Astrocyte (in vitro differentiated cells and primary cell): ENCODE measurements around the gene AUTS2.

Source experiments
- CTCF ChIP-seq: IDR thresholded peaks from 2 replicates; pipeline ENCODE4 v1.5.1; 2011; ENCODE audit warnings: low read depth, mild to moderate bottlenecking, inconsistent platforms, low read length, moderate library complexity; ENCODE audit not compliant: insufficient read depth
- EZH2 ChIP-seq: IDR thresholded peaks from 2 replicates; pipeline ENCODE4 v1.6.1; 2012; ENCODE audit warnings: mild to moderate bottlenecking, low read length, inconsistent platforms; ENCODE audit not compliant: insufficient read depth

GRCh38 chr7:70720191-70720873, 1122.1 kb downstream of the AUTS2 start:
- TF ChIP-seq EZH2, result no peak
- no peak for TF ChIP-seq CTCF
